NCI-H2196 (cell line): ENCODE results near the gene HDAC9.

ENCODE experiments used
- DNase-seq: peaks from one replicate; lab custom pipeline; 2025; ENCODE audit not compliant: unreplicated experiment; lab: John Stamatoyannopoulos, UW

The HDAC9 gene

GRCh38 chr7:18521945-18522566 is 26.5 kb downstream of the HDAC9 start:
- DNase-seq, result no peak

- DNase-seq, result no peak
These were observed 28.7 kb downstream of the HDAC9 start for GRCh38 chr7:18524248-18524647.

GRCh38 chr7:18526368-18526878 is 30.9 kb downstream of the HDAC9 start:
- DNase-seq, result no peak

GRCh38 chr7:18529239-18529638 is 33.7 kb downstream of the HDAC9 start:
- no peak for DNase-seq

GRCh38 chr7:18530224-18531179 is 35.0 kb downstream of the HDAC9 start:
- no peak for DNase-seq

- DNase-seq, result no peak
These were observed 36.0 kb downstream of the HDAC9 start for GRCh38 chr7:18531539-18531938.

GRCh38 chr7:18532813-18533212 is 37.3 kb downstream of the HDAC9 start:
- DNase-seq, result no peak

GRCh38 chr7:18534481-18534880 is 38.9 kb downstream of the HDAC9 start:
- no peak for DNase-seq

- DNase-seq, result no peak
These were observed 40.4 kb downstream of the HDAC9 start for GRCh38 chr7:18535810-18536415.

GRCh38 chr7:18536486-18536885 is 40.9 kb downstream of the HDAC9 start:
- no peak for DNase-seq

GRCh38 chr7:18538554-18539250 is 43.2 kb downstream of the HDAC9 start:
- no peak for DNase-seq

GRCh38 chr7:18540396-18540795 is 44.8 kb downstream of the HDAC9 start:
- DNase-seq, result no peak

GRCh38 chr7:18541181-18541870 is 45.8 kb downstream of the HDAC9 start:
- DNase-seq, result peak; percentile 61

GRCh38 chr7:18541871-18542212 is 46.3 kb downstream of the HDAC9 start:
- no peak for DNase-seq

- DNase-seq, result no peak
These were observed 51.0 kb downstream of the HDAC9 start for GRCh38 chr7:18546576-18546975.

GRCh38 chr7:18547509-18548187 is 52.1 kb downstream of the HDAC9 start:
- no peak for DNase-seq

- no peak for DNase-seq
These were observed 53.0 kb downstream of the HDAC9 start for GRCh38 chr7:18548534-18548933.

GRCh38 chr7:18550574-18550973 is 55.0 kb downstream of the HDAC9 start:
- DNase-seq, result no peak

GRCh38 chr7:18552316-18552916 is 56.9 kb downstream of the HDAC9 start:
- no peak for DNase-seq
